ENCODE measurements around the gene HSDL2. TPM values are rescaled to one million over a fixed set of nuclear protein-coding genes. Genes with fewer than 3 reads are reported as not detected.
A peak's percentile ranks its signal among the peaks of the same experiment; 100 is the strongest.
"Not testable (repeated sequence)": the region's sequence is repeated elsewhere in the genome, so short reads cannot be mapped to it uniquely, and the experiment has no call there.

The HSDL2 gene
- total RNA-seq (2014; rRNA removed; shearing (Covaris generic)), result 19.5 and 23.2 TPM in 2 replicates

DNA sequence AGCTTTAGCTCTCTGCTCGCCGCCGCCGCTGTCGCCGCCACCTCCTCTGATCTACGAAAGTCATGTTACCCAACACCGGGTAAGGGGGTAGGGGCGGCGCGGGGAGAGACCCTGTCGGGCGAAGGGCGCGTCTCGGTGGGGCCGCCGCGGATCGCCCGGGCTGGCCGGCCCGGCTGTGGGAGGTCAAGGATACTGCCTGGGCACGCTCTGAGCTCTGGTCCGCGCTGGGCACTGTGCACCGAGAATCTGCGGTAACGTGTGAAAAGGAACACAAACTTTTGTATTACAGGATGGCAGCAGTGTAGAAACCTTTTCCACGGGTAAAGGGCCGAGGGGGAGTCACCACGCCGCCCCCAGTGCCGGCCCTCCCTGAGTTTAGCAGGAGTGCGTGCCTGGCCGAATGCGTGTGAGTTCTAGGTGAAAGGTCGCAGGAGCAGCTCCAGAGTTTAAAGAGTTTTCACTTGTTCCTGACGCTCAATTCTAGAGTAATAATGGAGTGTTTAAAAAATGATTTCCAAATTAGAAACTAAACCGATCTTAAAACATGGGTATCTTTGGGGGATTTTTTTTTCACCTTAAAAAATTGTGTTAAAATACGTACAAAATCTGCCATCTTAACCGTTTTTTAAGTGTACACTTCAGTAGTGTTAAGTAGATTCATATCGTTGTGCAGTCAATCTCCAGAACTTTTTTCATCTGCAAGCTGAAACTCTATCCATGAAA lies at the start of gene HSDL2:
Gene HSDL2 (plus strand): TSS at position 7 of the 723 bp plus-strand sequence. CDS start 56 bp downstream, at position 63.
- no peak for DNase-seq (ENCODE audit: low spot score)

DNA sequence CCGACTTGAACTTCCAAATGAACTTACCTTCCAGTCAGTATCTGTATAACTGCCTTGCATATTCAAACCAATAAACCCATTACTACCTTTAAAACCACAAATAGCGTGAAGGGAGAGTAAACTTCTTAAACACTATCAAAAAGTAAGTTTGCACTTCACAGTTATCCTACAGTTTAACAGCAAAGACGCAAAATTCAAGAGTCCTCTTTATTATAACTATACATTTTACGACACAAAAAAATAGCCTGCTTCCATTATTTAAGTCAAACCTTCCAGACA lies 48.3 kb upstream of the HSDL2 start:
- DNase-seq (ENCODE audit: low spot score), result no peak

DNA sequence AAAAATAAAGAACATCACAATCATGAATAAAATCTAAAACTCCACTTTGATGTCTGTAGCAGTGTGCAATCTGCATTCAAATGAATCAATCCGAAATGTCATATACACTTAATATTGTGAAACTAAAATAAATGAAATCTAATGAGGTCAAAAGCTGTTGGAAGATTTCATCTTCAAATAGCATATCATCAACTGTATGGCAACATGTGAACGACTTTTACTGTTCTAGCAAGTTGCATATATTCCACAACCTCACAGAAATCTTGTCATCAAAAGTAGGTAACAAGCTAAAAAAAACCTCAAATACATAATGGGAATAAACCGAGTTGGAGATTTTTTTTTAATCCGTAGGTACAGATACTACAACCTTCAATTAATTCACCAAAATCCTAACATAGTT lies 47.7 kb upstream of the HSDL2 start:
- DNase-seq (ENCODE audit: low spot score), result no peak

DNA sequence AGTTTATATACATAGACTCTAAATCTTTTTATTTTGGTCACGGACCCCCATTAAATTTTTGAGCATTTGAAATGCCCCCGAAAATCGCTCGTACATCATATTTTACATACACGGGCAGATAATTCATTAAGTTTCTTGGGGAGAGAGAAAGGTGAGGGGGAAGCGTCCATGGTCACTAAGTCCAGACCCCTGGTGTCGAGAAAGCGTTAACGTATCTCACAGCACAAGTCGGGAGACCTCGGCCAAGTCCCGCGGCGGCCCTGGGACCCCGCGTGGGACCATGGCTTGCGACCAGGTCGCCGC lies 47.3 kb upstream of the HSDL2 start:
- no peak for DNase-seq (ENCODE audit: low spot score)

DNA sequence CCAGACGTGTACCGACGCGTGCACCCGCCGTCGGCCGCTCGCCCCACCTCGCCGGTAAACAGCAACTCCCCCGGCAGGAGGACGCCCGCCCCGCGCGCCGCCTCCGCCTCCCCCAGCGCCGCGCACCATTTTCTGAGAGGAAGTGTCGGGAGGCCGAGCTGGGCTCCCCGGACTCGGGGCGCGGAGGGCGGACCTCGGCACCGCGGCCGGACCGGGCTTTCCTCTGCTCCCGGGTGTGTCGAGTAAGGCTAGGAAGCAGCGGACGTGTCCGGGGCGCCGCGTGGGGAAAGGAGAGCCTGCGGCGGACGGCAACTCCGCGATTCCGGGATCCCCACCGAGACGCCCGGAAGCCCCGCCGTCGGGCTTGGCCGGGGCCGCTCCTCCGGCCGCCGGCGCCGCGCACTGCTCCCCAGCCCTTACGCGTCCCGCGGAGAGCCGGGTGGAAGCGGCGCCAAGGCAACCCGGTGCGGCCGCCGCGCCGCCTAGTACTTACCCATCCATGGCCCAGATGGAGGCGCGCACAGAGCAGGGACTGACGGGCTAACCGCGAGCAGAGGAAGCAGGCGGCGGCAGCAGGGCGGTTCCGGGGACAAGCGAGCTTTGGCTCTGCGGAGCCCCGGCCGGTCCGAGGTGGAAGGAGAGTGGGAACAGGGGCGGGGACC lies 46.8 kb upstream of the HSDL2 start, which contains the start of gene PTBP3:
Gene PTBP3 (minus strand): TSS at position 643 of the 662 bp plus-strand sequence. CDS start 35,754 bp downstream, outside the sequence.
- DNase-seq (ENCODE audit: low spot score), result peak; percentile 34

DNA sequence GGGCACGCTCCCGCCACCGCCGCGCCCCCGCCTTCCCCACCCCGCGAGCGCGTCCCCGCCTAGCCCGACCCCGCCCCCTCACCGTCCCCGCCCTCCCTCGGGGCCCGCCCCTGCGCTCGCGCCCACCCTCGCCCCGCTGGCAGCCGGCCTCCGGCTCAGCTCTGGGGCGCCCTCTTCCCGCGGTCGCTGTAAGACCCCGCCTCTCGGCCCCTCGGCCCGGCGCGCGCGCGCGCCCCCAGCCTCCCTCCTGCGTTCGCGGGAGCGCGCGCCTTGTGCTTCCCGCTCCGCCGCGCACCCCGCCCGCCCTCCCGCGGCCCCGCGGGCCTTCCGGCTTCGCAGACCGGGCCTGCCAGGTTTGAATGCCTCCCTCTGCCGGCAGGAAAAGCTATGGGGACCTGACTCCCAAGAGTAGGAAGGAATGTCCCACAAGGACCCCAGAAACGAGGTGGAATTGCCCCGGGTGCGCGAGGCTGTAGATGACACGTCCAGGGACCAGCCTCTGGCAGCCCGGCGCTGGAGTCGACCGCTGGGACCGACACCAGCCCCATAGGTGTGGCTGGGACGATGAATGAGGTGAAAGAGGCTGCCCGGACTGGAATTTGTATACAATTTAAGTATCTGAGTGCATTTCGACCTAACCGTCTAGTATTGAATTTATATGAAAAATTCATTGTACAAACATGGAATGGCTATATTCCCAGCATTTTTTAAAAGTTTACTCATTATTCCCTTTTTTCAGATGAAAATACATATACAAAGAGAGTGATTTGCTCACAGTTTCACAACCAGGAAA lies 46.1 kb upstream of the HSDL2 start:
- peak; percentile 78 for DNase-seq (ENCODE audit: low spot score)

DNA sequence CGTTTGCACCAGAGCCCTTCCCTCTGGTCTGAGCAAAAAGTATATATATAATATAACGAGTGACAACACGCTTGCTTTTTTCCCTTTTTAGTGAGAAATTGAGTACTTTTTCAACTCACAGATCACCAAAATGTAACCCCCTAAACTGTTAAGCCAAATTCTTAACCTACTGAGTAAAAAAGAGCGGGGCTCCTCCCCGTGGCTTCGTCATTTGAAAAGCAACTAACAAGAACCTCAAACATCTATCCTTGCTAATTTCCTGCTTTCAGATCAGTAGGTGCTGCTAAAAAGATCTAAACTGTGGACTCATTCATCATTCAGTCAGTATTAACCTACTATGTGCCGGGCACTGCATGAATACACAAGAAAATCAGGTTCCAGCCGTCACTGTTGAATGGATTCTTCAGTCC lies 45.5 kb upstream of the HSDL2 start:
- peak; percentile 31 for DNase-seq (ENCODE audit: low spot score)

DNA sequence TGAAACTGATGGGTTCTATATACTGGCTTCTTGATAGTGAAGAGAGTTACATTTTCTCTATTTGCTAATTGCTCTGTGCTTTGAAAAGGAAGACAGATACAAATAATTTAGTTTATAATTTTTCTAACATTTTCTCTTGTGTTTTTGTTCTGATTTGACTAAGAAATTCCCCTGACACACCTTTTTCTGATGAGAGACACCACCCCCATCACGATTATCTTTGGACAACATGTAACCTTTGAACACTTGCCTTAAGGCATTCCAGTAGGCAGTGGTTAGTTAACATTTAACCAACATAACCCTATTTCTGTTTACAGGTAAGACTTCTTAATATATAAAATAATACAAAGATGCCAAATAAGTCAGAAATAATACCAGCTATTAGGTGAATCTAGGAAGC lies 42.4 kb upstream of the HSDL2 start:
- DNase-seq (ENCODE audit: low spot score), result no peak

DNA sequence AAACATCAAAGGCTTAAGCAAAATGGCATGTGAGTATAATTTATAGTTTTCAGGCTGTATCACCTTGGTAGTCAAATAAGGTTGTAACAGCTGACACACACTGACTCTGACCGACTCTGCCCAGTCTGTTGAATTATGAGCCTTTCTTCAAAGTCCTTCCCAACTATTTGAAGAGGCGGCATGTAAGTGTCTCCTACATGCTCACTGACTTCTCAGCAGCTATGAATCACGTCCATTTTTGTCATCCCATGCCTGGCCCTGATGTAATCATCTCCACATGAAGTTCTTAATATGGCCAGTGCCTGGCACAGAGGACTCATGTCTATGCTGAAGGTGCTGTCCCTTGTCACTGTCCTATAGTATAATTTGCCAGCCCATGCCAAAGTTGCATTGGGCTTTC lies 41.3 kb upstream of the HSDL2 start:
- DNase-seq (ENCODE audit: low spot score), result no peak

DNA sequence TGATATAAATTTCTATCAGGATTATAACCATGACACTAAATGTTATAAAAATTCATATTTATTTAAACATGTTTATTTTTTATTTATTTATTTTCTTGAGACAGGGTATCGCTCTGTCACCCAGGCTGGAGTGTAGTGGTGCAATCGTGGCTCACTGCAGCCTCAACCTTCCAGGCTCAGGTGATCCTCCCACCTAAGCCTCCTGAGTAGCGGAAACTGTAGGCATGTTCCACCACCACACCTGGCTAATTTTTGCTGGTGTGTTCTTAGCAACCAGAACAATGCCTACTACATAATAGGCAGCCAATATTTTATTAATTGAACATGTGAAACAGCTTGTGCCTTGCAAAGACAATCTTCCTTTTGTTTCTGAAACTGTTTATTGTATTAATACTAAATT lies 40.0 kb upstream of the HSDL2 start:
- DNase-seq (ENCODE audit: low spot score), result no peak

DNA sequence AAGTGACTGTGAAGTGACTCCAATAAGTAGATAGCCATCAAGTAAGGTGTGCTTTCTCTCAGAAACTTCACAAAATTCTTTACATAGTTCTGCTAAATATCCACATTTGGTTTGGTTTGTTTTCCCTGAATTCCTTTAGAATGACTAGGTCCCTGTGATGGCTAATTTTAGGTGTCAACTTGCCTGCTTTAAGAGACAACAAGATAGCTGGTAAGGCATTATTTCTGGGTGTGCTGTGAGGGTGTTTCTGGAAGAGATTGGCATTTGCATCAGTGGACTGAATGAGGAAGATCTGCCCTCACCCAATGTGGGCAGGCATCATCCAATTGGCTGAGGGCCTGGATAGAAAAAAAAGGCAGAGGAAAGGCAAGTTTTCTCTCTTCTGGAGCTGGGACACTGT lies 38.2 kb upstream of the HSDL2 start:
- DNase-seq (ENCODE audit: low spot score), result peak; percentile 86

DNA sequence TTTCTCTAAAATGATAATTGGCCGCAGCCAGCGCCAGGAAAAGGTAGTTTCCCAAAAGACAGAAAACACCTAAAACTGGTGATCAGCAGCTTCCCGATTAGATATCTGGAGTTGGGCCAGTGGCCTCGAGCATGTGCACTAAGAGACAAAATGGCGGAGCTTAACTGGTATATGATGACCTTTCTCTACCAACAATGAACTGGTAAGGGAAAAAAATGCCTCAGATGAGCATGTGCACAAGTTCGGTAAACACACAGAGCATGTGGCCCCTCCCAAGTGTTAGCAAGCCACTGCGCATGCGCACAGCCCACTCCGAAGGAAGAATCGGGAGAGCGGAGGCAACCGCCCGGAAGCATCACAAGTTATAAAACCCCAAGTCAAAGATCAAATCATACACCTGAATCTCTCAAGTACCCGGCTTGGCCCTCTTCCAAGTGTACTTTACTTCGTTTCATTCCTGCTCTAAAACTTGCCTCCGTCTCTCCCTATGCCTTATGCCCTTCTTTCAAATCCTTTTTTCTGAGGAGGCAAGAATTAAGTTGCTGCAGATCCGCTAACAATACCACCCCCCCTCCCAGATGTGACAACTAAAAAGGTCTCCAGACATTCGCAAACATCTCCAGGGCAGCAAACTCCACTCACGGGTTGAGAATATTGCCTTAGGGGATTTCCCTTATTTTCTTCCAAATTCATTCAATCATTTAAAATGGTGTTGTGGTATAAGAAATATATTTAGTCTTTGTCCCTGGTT lies 31.5 kb upstream of the HSDL2 start:
- DNase-seq (ENCODE audit: low spot score), result peak; percentile 77

DNA sequence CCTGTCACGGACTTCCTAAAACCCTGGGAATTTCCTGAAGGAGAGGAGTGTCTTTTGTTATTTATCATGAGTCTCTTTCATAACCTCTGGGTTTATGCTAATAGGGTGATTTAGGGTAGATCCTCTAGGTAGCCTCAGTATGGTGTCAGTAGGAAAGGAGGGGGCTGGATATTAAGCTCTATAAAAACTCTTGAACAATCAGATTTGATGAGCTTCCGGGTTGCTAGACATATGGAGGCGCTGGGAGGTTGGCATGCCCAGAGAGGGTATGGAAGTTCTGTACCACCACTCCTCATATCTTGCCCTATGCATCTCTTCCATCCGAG lies 30.9 kb upstream of the HSDL2 start:
- DNase-seq (ENCODE audit: low spot score), result no peak

DNA sequence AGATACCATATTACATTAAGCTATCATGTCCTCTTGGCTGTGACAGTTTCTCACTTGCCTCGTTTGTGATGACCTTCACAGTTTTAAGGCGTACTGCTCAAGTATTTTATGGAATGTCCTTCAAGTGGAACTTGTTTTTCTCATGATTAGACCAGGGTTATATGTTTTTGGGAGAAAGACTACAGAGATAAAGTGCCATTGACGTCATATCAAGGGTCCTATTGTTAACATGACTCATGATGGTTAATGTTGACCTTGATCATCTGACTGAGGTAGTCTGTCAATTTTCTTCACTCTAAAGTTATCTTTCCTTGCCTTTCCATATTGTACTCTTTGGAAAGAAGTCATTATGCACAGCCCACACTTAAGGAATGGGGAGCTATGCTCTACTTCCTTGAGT lies 28.7 kb upstream of the HSDL2 start:
- no peak for DNase-seq (ENCODE audit: low spot score)

DNA sequence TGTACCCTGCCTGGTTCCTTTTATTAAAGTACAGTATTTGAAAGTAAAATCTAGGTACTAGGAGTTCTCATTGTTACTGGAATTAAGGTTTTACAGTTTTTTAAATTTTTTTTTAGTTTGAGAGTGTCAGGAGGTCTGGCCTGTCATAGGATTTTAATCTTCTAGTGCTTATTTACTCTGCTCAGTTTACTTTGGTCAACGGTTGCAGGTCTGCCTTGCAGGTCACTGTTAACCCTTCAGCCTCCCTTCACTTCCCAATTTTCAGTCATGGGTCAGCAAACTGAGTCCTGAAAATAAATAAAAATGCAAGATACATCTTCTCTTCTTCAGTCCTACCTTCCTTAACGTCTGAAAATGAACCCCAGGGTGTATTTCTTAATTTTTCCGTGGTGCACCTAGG lies 27.7 kb upstream of the HSDL2 start:
- no peak for DNase-seq (ENCODE audit: low spot score)

DNA sequence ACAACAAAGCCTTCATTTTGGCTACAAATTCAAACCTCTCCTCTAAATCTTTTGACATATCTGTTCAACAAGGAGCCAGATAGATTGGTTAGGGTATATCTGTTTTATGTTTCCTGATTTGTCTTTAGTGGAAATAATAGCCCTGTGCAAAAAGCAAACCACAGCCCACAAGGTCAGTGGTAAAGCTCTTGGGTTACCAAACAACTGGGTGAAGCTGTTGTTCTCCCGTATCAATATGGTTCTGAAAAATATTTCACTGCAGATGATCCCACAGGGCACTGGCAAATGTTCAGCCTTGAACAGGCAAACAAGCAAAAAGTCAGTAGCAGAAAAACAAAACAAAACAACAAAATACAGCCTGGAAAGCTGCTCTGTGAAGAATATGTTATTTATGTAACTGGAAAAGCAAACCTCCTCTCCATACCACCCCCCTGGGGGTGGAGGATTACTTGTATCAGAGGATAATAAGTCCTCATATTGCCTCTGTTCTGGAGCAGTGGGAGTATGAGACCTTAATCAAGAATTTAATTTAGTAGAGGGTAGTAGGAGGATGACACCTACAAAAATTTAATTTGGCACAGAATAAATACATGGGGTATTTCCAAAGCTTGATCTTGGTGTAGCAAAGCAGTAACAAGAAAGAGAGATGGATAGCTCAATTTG lies 25.7 kb upstream of the HSDL2 start:
- no peak for DNase-seq (ENCODE audit: low spot score)

DNA sequence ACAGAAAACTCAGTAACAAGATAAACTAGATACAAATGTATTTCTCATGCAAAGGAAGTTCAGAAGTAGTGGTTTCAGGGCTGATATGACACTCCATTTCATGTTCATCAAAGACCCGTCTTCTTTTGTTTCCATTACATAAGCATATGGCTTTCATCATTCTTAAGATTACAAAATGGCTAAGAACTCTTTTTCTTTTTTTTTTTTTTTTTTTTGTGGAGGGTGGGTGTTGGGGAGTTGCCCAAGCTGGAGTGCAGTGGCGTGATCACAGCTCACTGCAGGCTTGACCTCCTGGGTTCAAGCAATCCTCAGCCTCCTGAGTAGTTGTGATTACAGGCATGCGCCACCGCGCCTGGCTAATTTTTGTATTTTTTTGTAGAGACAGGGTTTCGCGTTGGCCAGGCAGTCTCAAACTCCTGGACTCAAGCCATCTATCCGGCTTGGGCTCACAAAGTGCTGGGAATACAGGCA lies 24.4 kb upstream of the HSDL2 start:
- no peak for DNase-seq (ENCODE audit: low spot score)

DNA sequence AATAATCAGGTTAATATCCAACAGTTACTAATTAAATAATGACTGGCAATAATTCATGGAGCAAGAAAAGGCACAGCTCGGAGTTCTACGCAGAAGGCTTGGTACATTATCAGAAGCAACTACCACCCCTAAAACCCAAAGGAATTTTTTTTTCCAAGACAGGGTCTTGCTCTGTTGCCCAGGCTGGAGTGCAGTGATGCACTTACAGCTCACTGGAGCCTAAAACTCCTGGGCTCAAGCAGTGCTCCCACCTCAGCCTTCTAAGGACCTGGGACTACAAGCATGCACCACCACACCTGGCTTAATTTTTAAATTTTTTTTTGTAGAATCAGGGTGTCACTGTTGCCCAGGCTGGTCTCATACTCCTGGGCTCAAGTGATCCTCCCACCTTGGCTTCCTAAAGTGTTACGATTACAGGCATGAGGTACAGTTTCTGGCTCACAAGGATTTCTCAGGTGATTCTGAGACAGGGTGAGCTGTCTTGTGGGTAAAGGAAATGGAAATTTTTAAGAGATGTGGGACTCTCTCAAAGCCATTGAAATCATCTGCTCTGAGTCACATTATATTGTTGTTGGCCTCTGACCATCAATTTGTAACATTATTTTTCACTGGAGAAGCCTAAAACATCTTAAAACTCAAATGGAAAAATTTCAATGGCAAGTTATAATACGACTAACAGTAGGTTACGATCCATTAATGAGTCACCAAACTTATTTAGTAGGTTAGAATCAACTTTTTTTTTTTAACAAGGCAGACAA lies 19.7 kb upstream of the HSDL2 start:
- DNase-seq (ENCODE audit: low spot score), result peak; percentile 38

DNA sequence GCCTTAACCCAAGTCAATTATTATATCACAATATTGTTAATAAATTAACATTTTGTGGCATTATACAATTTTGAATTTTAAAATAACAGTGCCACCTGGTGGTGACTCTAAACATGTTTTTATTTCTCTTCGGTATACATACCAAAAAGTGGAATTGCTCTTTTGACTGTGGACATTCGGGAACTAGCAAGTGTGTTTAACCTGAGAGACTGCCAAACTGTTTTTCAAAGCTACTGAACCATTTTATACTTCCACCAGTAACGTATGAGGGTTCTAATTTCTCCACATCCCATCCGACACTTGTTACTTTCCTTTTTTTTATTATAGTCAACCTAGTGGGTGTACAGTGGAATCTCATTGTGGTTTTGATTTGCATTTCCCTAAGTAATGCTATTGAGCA lies 18.3 kb upstream of the HSDL2 start:
- peak; percentile 29 for DNase-seq (ENCODE audit: low spot score)

DNA sequence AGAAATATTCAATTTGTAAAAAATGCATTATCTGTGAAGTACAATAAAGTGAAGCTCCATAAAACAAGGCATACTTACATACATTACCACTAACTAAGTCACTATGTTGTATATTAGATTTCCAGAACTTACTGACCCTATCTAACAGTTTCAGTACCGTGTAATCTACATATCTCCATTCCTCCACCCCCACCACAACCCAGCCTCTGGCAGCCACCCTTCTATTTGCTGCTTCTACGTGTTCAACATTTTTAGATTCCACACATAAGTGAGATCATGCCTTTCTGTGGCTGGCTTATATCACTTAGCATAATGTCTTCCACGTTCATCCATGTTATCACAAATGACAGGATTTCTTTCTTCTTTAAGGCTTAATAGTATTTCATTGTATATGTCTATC lies 15.1 kb upstream of the HSDL2 start:
- DNase-seq (ENCODE audit: low spot score), result no peak

DNA sequence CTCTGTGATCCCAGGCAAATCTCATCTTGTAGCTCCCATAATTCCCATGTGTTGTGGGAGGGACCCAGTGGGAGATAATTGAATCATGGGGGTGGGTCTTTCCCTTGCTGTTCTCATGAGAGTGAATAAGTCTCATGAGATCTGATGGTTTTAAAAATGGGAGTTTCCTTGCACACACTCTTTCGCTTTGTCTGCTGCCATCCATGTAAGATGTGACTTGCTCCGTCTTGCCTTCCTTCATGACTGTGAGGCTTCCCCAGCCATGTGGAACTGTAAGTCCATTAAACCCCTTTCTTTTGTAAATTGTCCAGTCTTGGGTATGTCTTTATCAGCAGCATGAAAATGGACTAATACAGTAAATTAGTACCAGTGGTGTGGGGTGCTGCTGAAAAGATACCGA lies 14.7 kb upstream of the HSDL2 start:
- DNase-seq (ENCODE audit: low spot score), result not testable (repeated sequence)

Data from A172 (cell line).